SK-N-SH (cell line): ENCODE results near the gene NPTX1. TPM values are rescaled to one million over a fixed set of nuclear protein-coding genes. Genes with fewer than 3 reads are reported as not detected.

ENCODE experiments used
- CTCF ChIA-PET: fragments of 300-600, 350-600 bp; formaldehyde crosslinking; extraction: SDS; loops from one replicate; lab custom pipeline; 2021; lab: Yijun Ruan, JAX
- POLR2A ChIA-PET: fragments of 350-600 bp; sonication (Branson Sonifier 250); formaldehyde crosslinking; extraction: SDS; loops from one replicate; lab custom pipeline; 2020; ENCODE audit warnings: antibody characterized with exemption, inconsistent platforms; lab: Yijun Ruan, JAX
- DNase-seq: peaks from one replicate; pipeline ENCODE4 v3.0.0; 2012
- H2AFZ ChIP-seq: fragments of 200-600 bp; sonication (generic); 2 replicates; pipeline ENCODE4 v1.8.1; 2016; ENCODE audit warnings: antibody characterized with exemption, mild to moderate bottlenecking, low read depth
- H3F3A ChIP-seq: fragments of 200-600 bp; sonication (generic); replicated peaks from 2 replicates; pipeline ENCODE3; 2016; ENCODE audit warnings: antibody characterized with exemption, mild to moderate bottlenecking; ENCODE audit not compliant: insufficient read depth
- H3K27ac ChIP-seq, 2 experiments: fragments of 200-500 bp in 1 of 2; fragments of 200-600 bp in 1 of 2; sonication (Bioruptor generic) in 1 of 2; sonication (generic), shearing (Covaris generic) in 1 of 2; 2 replicates each; pipeline versions ENCODE4 v1.5.1 to v1.6.1; 2014 to 2016; ENCODE audit warnings: low read depth in 2 of 2, inconsistent platforms in 1 of 2, low read length in 1 of 2, mild to moderate bottlenecking in 1 of 2, mixed read lengths in 1 of 2
- H3K27me3 ChIP-seq: fragments of 200-600 bp; sonication (generic), shearing (Covaris generic); 2 replicates; pipeline ENCODE4 v1.6.1; 2016; ENCODE audit warnings: mixed run types; ENCODE audit not compliant: insufficient read depth
- H3K36me3 ChIP-seq, 2 experiments: fragments of 200-500 bp in 1 of 2; fragments of 200-600 bp in 1 of 2; sonication (Bioruptor generic) in 1 of 2; sonication (generic) in 1 of 2; replicated peaks in 1 of 2; 2 replicates each; pipeline versions ENCODE3 to v1.5.1; 2014 to 2016; ENCODE audit warnings: low read length in 1 of 2, mild to moderate bottlenecking in 1 of 2; ENCODE audit not compliant: insufficient read depth in 2 of 2, control insufficient read depth in 1 of 2
- H3K4me1 ChIP-seq, 2 experiments: fragments of 200-500 bp in 1 of 2; fragments of 200-600 bp in 1 of 2; sonication (Bioruptor generic) in 1 of 2; sonication (generic), shearing (Covaris generic) in 1 of 2; 2 replicates each; pipeline versions ENCODE4 v1.5.1 to v1.6.1; 2014 to 2016; ENCODE audit warnings: low read depth in 1 of 2, low read length in 1 of 2, mixed run types in 1 of 2; ENCODE audit not compliant: insufficient read depth in 2 of 2, control insufficient read depth in 1 of 2
- H3K4me2 ChIP-seq: fragments of 200-600 bp; sonication (generic), shearing (Covaris generic); 2 replicates; pipeline ENCODE4 v1.6.1; 2017; ENCODE audit warnings: mixed run types
- H3K4me3 ChIP-seq, 2 experiments: fragments of 200-500 bp in 1 of 2; fragments of 200-600 bp in 1 of 2; sonication (Bioruptor generic) in 1 of 2; sonication (generic), shearing (Covaris generic) in 1 of 2; 2 replicates each; pipeline versions ENCODE4 v1.5.1 to v1.8.1; 2014 to 2016; ENCODE audit warnings: low read depth in 2 of 2, inconsistent platforms in 1 of 2, low read length in 1 of 2, mild to moderate bottlenecking in 1 of 2, mixed read lengths in 1 of 2, moderate library complexity in 1 of 2
- H3K79me2 ChIP-seq: fragments of 200-600 bp; sonication (generic); 2 replicates; pipeline ENCODE4 v1.8.1; 2017; ENCODE audit warnings: mild to moderate bottlenecking; ENCODE audit not compliant: insufficient read depth
- H3K9ac ChIP-seq: fragments of 200-600 bp; sonication (generic); 2 replicates; pipeline ENCODE4 v1.6.1; 2017; ENCODE audit warnings: mixed run types
- H3K9me2 ChIP-seq: fragments of 200-600 bp; sonication (generic); 2 replicates; pipeline ENCODE4 v1.6.1; 2017; ENCODE audit warnings: mixed run types
- H3K9me3 ChIP-seq: fragments of 200-600 bp; sonication (generic); 2 replicates; pipeline ENCODE4 v1.6.1; 2017; ENCODE audit warnings: mixed run types, mild to moderate bottlenecking, moderate library complexity
- H4K20me1 ChIP-seq: fragments of 200-600 bp; sonication (generic); 2 replicates; pipeline ENCODE4 v1.6.1; 2017; ENCODE audit warnings: mild to moderate bottlenecking, mixed run types; ENCODE audit not compliant: insufficient read depth
- CHD2 ChIP-seq: fragments of 150-350 bp; IDR thresholded peaks from 2 replicates; pipeline ENCODE4 v1.6.1; 2018; ENCODE audit warnings: low read length; ENCODE audit not compliant: partially characterized antibody
- ELF1 ChIP-seq: IDR thresholded peaks from 2 replicates; pipeline ENCODE4 v1.4.0; 2012
- EP300 ChIP-seq, 2 experiments: IDR thresholded peaks; 2 replicates each; pipeline versions ENCODE4 v1.4.0 to v1.6.1; 2012; ENCODE audit warnings: borderline replicate concordance in 1 of 2, low read depth in 1 of 2, low read length in 1 of 2
- FOSL2 ChIP-seq: IDR thresholded peaks from 2 replicates; pipeline ENCODE4 v1.4.0; 2012; ENCODE audit warnings: low read depth, mild to moderate bottlenecking, moderate library complexity, borderline replicate concordance
- FOXJ3 ChIP-seq: sonication (generic); formaldehyde crosslinking; IDR thresholded peaks from 2 replicates; pipeline ENCODE4 v1.5.1; 2020; ENCODE audit warnings: mild to moderate bottlenecking, missing genetic modification reagents
- FOXM1 ChIP-seq: IDR thresholded peaks from 2 replicates; pipeline ENCODE4 v1.4.0; 2012; ENCODE audit warnings: low read depth, mild to moderate bottlenecking
- GABPA ChIP-seq: IDR thresholded peaks from 2 replicates; pipeline ENCODE4 v1.4.0; 2012; ENCODE audit warnings: low read depth, mild to moderate bottlenecking
- GATA2 ChIP-seq: sonication (generic); formaldehyde crosslinking; IDR thresholded peaks from 2 replicates; pipeline ENCODE4 v1.5.0; 2020; ENCODE audit warnings: mild to moderate bottlenecking, missing genetic modification reagents
- NRF1 ChIP-seq: IDR thresholded peaks from 2 replicates; pipeline ENCODE4 v1.6.1; 2012; ENCODE audit warnings: low read depth, mild to moderate bottlenecking, low read length
- POLR2AphosphoS5 ChIP-seq: IDR thresholded peaks from 2 replicates; pipeline ENCODE4 v1.6.1; 2012; ENCODE audit warnings: low read depth, low read length
- RCOR1 ChIP-seq: fragments of 150-350 bp; IDR thresholded peaks from 2 replicates; pipeline ENCODE4 v1.6.1; 2017; ENCODE audit warnings: antibody characterized with exemption, low read length
- RFX5 ChIP-seq: IDR thresholded peaks from 2 replicates; pipeline ENCODE4 v1.6.1; 2012; ENCODE audit warnings: mild to moderate bottlenecking, improper control_type of control experiment, low read length
- TEAD4 ChIP-seq: IDR thresholded peaks from 2 replicates; pipeline ENCODE4 v1.4.0; 2012; ENCODE audit warnings: mild to moderate bottlenecking, borderline replicate concordance; ENCODE audit not compliant: insufficient read depth
- WGBS: methylation state at CpG from one replicate; pipeline ENCODE4 v1.1.6; 2017; ENCODE audit warnings: low lambda C conversion rate; 5-methylcytosine and 5-hydroxymethylcytosine counted together
- polyA plus RNA-seq, 3 experiments: library from polyadenylated mRNA; depleted of rRNA; stranded (reverse); fragments of >200 nt; gene quantifications; 2 replicates each; pipeline ENCODE4 v1.2.3, GENCODE V29; 2012
- TF ChIP-seq, protein P1 (sequence below): IDR thresholded peaks from 2 replicates; pipeline ENCODE4 v1.4.0; 2012; ENCODE audit warnings: low read depth, borderline replicate concordance
- TF ChIP-seq, protein P2 (sequence below): IDR thresholded peaks from 2 replicates; pipeline ENCODE4 v1.6.1; 2012; ENCODE audit warnings: mild to moderate bottlenecking, low read depth, low read length, moderate library complexity

The NPTX1 gene
- polyA plus RNA-seq, 1 of the 3 experiments (the other 2 are of a cell fraction) = 0.05 TPM

DNA sequence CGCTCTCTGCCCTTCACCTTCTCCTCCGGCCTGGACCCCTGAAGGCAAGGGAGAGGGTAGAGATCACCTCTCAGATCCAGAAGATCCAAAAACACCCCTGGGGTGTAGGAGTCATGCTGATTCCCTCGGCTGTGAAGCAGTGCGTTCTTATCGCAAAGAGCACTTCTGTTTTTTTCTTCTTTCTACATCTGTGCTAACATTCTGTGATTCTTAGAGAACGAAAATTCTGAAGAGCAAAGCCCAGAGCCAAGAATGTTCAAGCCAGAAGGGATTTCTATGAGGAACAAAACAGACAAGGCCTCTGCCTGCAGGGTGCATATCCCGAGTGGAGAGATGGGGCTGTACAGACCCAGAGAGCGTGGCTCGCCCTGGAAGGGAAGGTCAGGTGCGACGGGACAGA, 17.2 kb downstream of the NPTX1 start (continued):
- no peak for TF ChIP-seq GATA2 (CRISPR knock-in tag)
- no peak for TF ChIP-seq ELF1
- no peak for TF ChIP-seq NRF1
- TF ChIP-seq RFX5 = no peak
- TF ChIP-seq EP300 (IDR thresholded peaks at IDR 0.05; ENCODE audit: borderline replicate concordance in 1 of 2, low read depth in 1 of 2, low read length in 1 of 2) = no peak
- TF ChIP-seq, protein P1, sequence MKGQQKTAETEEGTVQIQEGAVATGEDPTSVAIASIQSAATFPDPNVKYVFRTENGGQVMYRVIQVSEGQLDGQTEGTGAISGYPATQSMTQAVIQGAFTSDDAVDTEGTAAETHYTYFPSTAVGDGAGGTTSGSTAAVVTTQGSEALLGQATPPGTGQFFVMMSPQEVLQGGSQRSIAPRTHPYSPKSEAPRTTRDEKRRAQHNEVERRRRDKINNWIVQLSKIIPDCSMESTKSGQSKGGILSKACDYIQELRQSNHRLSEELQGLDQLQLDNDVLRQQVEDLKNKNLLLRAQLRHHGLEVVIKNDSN = no peak
- TF ChIP-seq POLR2AphosphoS5 = no peak
- TF ChIP-seq TEAD4 = no peak

DNA sequence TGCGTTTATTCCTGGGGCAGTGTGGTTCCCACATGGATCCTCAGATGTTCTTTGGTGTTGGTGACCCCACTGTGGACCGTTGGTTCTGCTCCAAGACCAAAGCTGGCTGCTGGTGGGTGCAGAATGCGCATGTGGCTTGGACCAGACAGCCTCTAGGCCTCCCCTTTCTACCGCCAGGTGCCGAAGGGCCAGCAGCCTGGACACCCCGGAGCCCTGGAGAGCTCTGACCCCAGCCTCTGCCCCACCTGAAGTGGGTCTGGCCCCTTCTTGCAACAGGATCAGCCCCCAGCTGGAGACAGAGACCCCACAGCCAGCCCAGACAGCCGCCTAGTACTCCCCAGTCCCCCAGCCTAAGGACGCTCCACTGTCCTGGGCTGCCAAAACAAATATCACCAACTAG, 18.4 kb downstream of the NPTX1 start:
- peaks cover 0 to 20% of the 10 kb centered on the region in 2 experiments; a peak in 1 of 4 replicates for H3K4me1 ChIP-seq
- TF ChIP-seq RCOR1 (no peak), RFX5 (no peak), FOXM1 (no peak), FOXJ3 (CRISPR knock-in tag) (no peak), FOSL2 (no peak), CHD2 (no peak), GABPA (no peak)
- TF ChIP-seq, protein P2, sequence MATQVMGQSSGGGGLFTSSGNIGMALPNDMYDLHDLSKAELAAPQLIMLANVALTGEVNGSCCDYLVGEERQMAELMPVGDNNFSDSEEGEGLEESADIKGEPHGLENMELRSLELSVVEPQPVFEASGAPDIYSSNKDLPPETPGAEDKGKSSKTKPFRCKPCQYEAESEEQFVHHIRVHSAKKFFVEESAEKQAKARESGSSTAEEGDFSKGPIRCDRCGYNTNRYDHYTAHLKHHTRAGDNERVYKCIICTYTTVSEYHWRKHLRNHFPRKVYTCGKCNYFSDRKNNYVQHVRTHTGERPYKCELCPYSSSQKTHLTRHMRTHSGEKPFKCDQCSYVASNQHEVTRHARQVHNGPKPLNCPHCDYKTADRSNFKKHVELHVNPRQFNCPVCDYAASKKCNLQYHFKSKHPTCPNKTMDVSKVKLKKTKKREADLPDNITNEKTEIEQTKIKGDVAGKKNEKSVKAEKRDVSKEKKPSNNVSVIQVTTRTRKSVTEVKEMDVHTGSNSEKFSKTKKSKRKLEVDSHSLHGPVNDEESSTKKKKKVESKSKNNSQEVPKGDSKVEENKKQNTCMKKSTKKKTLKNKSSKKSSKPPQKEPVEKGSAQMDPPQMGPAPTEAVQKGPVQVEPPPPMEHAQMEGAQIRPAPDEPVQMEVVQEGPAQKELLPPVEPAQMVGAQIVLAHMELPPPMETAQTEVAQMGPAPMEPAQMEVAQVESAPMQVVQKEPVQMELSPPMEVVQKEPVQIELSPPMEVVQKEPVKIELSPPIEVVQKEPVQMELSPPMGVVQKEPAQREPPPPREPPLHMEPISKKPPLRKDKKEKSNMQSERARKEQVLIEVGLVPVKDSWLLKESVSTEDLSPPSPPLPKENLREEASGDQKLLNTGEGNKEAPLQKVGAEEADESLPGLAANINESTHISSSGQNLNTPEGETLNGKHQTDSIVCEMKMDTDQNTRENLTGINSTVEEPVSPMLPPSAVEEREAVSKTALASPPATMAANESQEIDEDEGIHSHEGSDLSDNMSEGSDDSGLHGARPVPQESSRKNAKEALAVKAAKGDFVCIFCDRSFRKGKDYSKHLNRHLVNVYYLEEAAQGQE = no peak
- no peak overlapping the region for H2AFZ ChIP-seq
- 0 out of 2 replicates have a peak, but pooled peaks cover 13% of the 10 kb centered on the region for H3K27me3 ChIP-seq
- no peak for DNase-seq
- no peaks in the 10 kb centered on the region for H4K20me1 ChIP-seq
- CTCF ChIA-PET = interaction anchor here (0.9 to 1.1 kb wide), 4 partner anchors 17 to 742 kb away, joined by 3 to 4 read pairs (median 3); no protein-coding TSS in a partner anchor
- H3K9me3 ChIP-seq = no peaks in the 10 kb centered on the region
- H3K27ac ChIP-seq = no peak overlapping the region
- no peak overlapping the region for H3K4me2 ChIP-seq
- POLR2A ChIA-PET = no interaction called here
- H3K36me3 ChIP-seq = no peaks in the 10 kb centered on the region
- peaks cover 6% of the 10 kb centered on the region; the same call in 1 of the 2 replicates for H3K79me2 ChIP-seq
- 70% methylated on average over 7 of the region's 8 CpGs for WGBS
- peaks cover 5% of the 10 kb centered on the region for H3F3A ChIP-seq
- no peak overlapping the region for H3K4me3 ChIP-seq
- H3K9me2 ChIP-seq = no peaks in the 10 kb centered on the region
- no peak overlapping the region for H3K9ac ChIP-seq
